GM19372 (cell line): ENCODE data around the gene BATF.

ENCODE experiments used
- ATAC-seq: cut with Tn5 transposase; IDR thresholded peaks from one replicate; pipeline ENCODE4 v1.9.1; 2021; ENCODE audit warnings: mild to moderate bottlenecking, low read depth, moderate library complexity; ENCODE audit not compliant: unreplicated experiment

Gene BATF

DNA sequence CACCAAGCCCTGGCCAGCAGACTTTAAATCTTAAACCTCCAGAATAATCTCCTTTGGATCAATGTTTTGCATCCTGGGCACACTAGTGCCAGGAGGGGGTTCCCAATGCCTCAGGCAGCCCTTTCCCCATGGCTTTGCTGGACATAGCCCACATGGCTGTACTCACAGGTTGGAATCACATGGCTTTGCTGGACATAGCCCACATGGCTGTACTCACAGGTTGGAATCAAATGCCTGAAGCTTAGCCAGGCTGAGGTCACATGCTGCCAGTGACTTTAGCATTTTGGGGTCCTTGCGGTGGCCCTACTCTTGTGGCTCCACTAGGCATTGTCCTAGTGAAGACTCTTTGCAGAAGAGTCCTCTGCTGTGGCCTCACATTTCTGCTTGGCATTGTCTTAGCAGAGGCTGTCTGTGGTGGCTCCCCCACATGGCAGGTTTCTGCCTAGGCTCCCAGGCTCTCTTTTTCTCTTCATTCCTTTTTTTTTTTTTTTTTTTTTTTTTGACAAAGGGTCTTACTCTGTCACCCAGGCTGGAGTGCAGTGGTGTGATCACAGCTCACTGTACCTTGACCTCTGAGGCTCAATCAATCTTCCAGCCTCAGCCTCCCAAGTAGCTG, 69.2 kb downstream of the BATF start:
- no peak for ATAC-seq

DNA sequence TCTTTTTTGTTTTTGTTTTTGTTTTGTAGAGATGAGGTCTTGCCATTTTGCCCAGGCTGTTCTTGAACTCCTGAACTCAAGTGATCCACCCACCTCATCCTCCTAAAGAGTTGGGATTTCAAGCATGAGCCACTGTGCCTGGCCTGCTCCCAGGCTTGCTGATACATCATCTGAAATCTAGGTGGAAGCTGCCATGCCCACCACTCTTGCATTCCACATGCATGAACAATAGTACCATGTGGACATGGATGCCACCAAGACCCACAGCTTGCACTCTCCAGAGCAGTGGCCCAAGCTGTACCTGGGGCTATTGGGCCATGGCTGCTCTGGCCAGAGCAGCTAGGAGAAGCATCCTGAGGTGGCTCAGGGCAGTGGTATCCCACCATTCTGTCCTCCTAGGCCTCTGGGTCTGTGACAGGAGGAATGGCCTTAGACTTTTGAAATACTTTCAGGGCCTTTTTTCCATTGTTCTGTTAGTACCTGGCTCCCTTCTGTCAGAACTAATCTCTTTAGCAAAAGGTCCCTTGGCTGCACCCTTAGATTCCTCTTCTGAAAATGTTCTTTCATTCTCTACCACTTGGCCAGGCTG, 69.8 kb downstream of the BATF start:
- ATAC-seq: no peak

DNA sequence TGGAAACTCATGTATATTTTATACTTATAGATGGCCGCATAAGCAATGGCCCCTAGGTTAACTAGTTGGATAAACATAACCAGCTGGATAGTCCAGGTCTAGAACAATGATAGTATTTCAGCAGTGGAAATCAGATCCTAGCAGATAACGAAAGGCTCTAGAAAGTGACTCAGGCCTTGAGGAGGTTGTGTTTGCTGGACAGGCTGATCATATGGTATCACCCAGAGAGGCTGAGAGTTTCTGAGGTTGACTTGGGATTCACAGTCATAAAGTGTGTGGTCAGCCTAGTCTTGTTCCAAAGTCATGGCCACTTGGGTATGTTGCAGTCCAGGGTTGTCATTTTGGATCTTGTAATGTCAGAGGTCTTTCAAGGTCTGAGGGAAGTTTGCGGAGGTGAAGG, 73.0 kb downstream of the BATF start:
- no peak for ATAC-seq
